ENCODE data around the gene GGCT. TPM values are rescaled to one million over a fixed set of nuclear protein-coding genes. Genes with fewer than 3 reads are reported as not detected.

Gene GGCT
- 8.5 and 22.5 TPM in 2 replicates for total RNA-seq

GRCh38 chr7:30504301-30505173 is at the start of gene GGCT:
TSS of gene GGCT (minus strand) at chr7:30504829. CDS start at chr7:30504709, 120 bp downstream.

GRCh38 chr7:30478349-30479201 is 26.1 kb downstream of the GGCT start, which contains the start of gene NOD1:
TSS of gene NOD1 (minus strand) at chr7:30478784. CDS start at chr7:30456921, 21,863 bp downstream.

Other genes starting within 250 kb of the GGCT start
- gene ZNRF2, start 220.2 kb downstream of the GGCT start, total RNA-seq, result 2.6 and 4.3 TPM in 2 replicates
- 3.5 and 4.9 TPM in 2 replicates for gene NOD1, start 26.0 kb downstream of the GGCT start, total RNA-seq
- 117 and 160 TPM in 2 replicates for gene GARS1, start 90.0 kb upstream of the GGCT start, total RNA-seq
- gene CRHR2, start 177.6 kb upstream of the GGCT start, total RNA-seq, result not detected in 2 replicates
- 14.3 and 17.0 TPM in 2 replicates for gene INMT, start 247.3 kb upstream of the GGCT start, total RNA-seq

Data from bronchial smooth muscle cell (primary cell).